GM19240 (cell line): ENCODE data around the gene HMGXB3.

ENCODE experiments used
- DNase-seq: peaks from one replicate; pipeline ENCODE4 v3.0.0; 2011; ENCODE audit warnings: low spot score; ENCODE audit not compliant: insufficient read length

The HMGXB3 gene

DNA sequence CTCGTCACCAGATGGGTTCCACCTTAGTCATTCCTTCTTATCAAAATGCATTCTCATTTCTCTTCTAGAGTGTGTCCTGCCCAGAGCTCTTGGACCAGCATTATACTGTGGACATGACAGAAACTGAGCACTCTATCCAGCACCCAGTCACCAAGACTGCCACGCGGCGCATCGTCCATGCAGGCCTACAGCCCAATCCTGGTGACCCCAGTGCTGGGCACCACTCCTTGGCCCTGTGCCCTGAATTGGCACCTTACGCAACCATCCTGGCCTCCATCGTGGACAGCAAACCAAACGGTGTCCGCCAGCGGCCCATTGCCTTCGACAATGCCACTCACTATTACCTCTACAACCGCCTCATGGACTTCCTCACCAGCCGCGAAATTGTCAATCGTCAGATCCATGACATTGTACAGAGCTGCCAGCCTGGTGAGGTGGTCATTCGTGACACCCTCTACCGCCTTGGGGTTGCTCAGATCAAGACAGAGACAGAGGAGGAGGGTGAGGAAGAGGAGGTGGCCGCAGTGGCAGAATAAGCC is 51.2 kb downstream of the HMGXB3 start:
- DNase-seq: no peak

DNA sequence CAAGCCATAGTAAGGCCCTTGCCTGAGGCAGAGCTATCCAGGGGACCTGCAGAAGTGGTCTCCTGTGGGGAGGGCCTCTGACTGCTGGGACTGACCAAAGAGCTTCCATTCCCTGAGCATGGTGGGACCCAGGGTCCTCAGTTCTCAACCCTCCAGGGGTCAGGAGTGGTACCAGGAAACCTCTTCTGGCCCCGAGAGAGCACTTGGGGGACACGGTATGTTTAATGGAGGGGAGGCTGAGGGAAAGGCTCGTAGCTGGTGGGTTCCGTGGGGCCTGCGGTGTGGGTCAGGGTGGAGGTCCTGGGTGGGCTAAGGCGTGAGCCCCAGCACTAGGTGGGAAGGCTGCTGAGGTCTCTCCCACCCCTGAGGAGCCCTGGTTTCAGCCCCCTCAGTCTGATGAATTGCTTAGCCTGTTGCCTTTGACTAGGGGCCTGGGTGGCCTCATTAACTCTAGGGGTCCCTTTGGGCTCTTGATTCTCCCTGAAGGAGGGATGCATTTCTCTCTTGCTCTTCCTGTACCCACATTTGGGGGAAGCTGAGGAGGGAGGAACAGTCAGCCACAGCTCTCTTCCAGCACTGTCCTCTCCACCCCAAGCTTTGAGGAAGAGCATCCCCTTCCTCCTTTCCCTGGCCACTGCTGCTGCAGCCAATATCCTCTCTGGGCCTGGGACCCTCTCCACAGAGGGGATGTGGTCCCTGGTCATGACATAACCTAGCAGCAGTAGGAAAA is 51.9 kb downstream of the HMGXB3 start:
- DNase-seq: no peak

DNA sequence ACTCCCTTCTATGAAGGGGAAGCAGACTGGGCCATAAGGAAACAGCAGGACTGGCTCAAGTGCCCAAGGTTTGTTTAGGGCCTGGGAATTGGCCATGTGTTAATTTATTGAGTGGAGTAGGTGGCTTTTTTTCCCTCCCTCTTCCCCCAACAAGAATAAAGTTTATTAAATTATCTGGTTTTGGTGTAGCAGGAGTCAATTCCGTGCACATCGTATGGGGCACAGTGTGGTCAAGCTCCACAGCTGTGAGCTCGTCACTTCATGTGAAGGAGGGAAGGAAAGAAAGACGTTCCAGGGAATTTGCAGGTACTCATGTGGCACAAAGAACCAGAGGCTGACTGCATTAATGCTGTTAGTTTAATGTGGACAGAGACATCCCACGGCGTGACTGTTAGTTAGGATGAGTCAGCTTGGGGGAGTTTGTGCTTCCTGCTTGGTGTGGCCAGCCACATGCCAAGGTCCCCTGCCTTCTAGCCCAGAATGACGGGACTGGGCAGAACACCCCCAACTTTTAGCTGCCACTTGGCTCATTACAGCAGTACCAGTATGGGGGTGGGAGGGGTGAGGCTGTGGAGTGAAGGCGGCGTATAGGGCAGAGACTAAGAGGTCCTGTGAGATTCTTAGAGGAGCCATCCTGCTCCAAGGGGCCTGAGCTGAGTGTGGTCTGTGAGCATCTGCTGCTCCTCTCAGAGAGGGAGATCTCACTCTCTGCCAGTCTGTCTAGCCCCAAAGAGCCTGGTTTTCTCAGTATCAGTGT is 52.6 kb downstream of the HMGXB3 start:
- DNase-seq: no peak

DNA sequence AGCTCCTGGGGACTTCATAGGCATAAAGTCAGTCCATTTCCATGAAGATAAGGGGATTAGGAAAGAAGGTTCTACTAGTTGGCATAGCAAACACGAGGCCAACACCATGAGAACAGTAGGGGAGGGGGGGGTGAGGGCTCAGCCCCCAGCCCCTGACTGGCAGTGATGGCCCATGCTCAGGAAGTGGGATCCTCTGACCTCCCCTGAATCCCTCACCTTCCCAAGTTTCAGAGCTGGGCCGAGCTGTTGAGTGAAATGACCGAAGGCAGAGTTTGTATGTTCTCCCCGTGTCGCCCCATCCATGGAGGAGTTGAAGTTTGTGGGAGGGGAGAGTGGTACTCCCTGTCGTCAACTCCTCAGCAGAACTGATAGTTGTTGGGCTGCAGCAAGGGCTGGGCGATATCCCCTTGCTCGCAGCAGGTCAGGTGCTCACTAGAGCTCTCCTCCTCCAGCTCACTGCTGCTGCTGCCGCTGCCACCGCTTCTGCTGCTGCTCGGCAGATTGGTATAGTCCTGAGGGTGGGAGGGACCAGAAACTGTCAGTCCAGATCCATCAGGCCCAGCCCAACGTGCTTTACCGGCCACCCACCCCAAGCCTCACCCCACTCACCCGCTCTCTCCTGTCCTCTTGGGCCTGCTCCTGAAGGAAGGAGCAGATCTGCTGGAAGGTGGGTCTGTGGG is 53.3 kb downstream of the HMGXB3 start:
- no peak for DNase-seq

DNA sequence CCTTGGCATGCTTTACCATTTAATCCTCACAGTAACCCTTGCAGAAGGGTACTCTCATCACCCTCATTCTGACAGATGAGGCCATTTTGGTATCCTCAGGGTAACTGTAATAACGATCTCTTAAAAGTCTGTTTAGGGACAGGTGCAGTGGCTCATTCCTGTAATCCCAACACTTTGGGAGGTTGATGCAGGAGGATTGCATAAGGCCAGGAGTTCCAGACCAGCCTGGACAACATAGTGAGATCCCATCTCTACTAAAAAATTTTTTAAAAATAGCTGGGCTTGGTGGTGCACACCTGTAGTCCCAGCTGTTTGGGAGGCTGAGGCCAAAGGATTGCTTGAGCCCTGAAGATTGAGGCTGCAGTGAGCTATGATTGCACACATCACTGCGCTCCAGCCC is 54.0 kb downstream of the HMGXB3 start:
- DNase-seq: no peak

DNA sequence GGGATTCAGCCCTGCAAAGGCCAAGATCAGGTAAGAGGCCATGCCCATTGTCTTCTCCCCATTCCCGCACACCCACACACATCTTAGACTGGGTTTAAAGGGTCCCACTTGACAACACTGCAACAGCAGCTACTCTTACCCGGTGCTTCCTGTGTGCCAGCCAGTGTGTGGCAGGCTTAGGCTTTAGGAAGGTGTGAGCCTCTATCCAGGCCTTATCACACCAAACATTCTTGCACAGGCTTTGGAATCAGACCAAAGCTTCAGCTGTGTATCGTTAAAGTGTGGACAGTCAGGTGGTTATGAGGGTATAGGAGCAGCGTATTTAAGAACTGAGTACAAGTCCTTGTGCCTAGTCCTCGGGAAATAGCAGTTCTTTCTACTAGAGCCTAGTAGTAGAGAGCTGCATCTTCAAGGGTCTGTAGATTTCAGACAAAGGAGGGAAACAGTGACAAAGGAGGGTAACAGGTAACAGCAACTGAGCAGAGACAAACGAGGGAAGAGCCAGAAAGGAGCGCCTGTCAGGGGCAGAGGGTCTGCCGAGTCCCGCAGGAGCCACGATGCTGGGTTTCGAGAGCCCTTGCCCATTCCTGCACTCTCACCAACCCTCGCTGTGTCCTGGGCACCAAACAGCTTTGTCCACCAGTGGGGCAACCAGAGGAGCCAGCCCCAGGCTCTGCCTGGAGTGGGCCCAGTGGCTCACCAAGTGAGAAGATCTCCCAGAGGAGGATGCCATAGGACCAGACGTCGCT is 55.0 kb downstream of the HMGXB3 start:
- DNase-seq: no peak

DNA sequence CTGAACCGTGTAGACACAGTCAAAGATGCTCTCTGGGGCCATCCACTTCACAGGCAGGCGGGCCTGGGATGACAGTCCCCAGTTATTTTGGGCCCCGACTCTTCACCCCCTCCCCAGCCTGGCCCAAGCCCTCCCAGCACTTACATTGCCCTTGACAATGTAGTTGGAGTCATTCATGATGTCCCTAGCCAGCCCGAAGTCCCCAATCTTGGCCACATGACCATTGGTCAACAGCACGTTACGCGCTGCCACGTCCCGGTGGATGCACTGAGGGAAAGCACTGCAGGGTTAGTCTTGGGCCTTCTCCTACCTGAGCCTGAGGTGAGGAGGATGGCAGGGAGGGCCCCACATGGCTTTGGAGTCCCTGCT is 55.5 kb downstream of the HMGXB3 start:
- DNase-seq: no peak

DNA sequence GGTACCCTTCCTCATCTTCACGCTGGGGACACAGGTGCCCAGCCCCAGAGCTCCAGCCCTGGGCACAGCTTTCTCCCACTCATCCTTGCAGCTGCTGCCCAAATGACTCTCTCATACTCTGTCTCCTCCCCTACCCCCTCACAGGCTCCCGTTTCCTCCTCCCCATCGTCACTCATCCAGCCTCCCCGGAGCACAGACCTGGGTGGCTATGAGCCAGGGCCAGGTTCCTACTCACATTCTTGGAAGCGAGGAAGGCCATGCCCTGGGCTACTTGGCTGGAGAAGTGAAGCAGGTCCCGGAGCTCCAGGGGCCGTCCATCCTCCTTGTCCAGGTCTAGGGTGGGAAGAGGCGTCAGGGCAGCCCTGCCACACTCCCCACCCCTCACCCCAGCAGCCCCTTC is 56.5 kb downstream of the HMGXB3 start:
- no peak for DNase-seq

DNA sequence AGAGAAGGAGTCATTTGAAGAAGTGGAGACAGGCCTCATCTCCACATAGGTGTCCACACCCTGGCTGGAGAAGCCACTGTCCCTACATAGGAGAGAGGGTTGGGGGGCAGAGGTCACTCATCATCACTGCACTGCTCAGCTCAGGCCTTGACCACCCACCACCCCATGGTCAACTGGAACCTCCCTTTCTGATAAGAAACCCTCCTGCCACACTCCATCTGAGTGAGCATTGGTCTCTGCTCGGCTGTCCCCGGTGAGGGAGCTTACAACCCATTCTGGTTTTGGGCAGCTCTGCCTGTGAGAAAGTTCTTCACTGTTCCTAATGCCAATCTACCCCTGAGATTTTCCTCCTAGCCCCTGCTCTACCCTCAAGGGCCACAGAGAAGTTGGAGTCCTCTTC is 57.0 kb downstream of the HMGXB3 start:
- DNase-seq: no peak

DNA sequence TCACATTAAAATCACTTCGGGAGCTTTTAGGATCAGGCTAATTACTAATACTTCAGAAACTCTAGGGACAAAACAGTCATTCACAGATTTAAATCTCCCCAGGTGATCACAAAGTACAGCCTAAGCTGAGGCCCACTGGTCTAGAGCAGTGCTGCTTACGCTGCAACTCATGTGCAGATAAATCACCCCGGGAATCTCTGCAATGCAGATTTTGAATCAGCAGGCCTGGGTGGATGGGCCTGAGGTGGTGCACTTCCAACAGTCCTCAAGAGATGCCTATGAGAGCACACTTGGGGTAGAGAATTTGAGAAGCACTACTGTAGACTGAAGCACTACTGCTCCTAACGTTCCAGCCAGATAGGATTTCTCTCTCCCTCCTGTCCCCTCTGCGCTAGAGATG is 57.5 kb downstream of the HMGXB3 start:
- no peak for DNase-seq

DNA sequence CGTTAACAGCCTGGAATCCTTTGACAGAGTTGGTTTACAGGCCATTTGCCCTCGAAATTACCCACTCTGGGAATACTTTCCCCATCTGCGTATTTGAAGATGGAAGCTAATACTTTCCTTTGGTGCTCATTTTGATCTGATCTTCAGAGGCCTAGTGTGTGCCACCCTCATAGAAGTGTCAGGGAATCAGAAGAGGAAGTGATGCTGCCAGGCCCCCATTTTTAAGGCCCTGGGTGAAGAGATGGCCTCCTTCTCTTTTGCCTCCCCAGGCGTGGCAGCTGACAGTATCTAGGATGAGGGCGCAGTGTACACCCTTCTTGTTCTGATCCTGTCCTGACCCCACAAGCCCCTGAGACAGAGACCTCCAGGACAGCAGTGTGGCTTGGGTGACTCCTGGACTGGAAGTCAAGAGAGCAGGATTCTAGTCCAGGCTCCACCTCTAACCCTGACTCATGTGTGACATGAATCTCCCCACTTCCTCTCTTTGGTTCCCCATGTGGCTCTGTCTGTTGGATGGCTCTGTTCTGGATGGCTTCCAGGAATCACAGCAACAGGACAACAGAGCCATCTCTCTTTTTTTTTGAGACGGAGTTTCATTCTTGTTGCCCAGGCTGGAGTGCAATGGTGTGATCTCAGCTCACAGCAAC is 58.1 kb downstream of the HMGXB3 start:
- DNase-seq: no peak

DNA sequence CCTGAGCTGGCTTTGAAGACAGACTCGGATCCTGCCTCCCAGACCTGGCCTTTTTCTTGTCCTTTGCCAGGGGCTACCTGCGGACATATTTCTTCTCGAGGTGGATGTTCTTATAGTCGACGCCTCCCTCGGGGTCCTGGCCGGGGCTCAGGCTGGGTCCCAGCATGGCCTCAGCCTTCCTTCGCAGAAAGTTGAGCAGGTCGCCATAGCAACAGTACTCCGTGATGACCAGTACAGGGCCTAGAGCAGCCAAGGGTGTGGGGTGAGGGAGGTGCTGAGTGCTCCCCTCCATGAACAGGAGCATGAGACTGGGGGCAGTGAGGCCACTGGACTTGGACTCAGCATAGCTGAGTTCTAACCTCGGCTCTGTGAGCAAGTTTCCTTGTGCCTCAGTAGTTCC is 59.1 kb downstream of the HMGXB3 start:
- DNase-seq: no peak

DNA sequence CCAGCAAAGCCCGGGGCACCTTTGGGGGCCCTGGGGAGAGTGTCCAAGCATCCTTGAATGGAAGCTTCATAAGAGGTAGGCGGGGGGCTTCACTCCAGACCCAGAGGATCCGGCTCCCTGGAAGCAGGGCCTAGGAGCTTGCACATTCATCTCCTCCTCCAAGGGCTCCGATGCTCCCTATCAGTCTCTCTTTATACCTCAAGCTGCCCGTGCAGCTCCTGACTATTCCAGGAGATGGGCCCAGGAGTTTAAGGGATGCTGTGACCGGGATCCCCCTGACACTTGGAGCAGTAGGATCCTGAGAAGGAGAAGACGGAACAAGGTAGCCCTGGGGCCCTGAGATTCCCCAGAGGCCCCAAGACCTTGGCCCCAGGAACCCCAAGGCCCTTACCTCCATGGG is 59.9 kb downstream of the HMGXB3 start:
- no peak for DNase-seq

DNA sequence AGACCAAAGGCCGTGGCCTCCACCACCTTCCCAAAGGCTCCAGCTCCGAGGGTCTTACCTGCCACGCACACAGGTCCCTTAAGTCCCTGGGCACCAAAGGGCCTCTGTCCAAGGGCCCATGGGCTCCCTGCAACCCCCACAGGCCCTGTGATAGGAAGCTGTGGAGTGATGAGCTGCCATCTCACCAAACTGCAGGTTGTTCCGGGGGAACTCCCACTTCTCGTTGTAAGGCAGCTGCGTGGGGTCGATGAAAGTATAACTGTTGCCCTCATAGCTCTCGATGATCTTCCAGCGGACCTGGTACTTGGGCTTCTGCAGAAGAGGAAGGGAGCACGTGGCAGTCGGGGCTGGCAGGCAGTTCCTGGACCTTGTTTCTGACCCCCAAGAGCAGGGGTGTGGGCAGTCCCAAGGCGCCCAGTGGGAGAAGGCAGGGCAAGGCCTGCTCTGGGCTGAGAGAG is 61.0 kb downstream of the HMGXB3 start:
- DNase-seq: no peak

DNA sequence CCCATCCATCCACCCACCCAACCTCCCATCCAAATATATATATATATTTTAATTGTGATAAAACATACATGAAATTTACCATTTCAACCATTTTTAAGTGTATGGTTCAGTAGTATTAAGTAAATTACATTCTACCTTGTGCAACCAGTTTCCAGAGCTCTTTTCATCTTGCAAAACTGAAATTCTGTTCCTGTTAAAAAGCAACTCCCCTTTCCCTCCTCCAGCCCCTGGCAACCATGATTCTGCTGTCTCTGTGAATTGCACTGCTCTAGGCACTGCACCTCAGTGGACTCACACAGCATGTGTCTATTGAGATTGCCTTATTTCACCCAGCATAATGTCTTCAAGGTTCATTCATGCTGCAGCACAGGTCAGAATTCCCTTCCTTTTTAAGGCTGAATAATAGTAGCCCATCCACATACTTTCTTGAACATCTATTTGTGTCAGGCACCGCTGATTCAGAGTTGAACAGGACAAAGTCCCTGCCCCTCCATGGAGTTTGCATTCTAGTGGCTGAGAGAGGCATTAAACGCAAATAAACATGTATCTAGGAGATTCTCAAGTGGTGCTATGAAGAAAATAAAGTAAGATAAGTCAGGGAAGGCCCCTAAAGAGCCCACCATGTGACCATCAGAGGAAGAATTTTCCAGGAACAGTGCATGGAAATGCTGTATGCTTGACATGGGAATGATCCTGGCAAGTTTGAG is 61.8 kb downstream of the HMGXB3 start:
- DNase-seq: no peak

DNA sequence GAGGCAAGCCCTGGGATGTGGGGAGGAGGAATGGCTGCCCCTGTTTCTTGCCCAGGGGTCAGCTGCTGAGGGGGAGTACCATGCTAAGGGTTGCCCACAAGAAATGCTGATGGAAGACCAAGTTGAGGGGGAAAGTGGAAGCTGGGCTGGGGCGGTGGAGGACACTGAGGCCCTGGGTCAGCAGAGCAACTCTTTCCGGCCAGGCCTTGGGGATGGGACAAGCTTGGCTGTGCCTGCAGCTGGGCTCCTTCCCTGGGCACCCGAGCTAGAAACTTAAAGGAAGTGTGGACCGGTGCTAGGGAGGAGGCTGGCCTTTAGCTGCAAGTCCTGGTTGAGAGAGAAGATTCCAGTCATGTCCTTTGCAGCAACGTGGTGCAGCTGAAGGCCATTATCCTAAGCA is 63.1 kb downstream of the HMGXB3 start:
- DNase-seq: no peak

DNA sequence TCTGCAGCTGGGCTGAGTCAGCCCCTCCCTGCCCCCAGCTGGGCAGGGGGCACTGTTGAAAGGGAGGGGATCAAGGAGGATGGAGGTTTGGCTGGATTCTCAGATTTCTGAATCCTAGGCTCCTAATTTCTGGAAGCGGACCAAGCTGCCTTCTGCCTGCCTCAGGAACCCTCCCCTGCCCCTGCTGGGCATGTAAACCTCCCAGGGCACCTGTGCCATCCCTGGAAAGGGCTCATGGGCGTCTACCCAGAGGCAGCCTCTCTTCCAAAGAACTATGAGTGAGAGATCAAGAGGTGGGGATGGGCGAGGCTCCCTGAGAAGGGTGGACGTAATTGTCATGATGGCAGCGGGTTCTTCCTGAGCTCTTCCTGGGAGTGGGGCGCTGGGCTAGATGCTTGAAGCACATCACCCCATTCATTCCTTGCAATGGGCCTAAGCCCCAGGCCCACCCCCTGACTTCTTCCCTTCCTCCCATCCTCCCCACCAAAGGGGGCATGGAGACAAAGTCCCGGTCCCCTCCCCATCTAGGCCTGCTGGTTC is 64.2 kb downstream of the HMGXB3 start:
- DNase-seq: no peak

DNA sequence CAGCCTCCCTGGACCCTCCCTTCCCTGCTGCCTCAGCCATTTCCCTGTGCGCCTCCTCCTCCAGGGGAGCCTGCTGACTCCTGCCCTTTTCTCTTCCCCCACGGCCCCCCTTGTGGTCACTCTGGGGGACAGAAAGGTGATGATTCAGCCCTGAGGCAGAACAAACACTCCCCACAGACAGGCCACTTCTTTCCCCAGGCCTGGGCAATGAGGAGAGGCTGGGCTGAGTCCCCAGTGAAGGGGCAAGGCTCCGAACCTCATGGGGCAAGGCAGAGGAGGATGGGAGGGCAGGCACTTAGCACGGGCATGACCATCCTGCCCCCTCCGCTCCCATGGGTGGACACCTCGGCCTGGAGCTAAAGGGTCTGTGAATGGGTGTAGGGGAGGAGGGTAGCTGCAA is 64.8 kb downstream of the HMGXB3 start:
- no peak for DNase-seq

DNA sequence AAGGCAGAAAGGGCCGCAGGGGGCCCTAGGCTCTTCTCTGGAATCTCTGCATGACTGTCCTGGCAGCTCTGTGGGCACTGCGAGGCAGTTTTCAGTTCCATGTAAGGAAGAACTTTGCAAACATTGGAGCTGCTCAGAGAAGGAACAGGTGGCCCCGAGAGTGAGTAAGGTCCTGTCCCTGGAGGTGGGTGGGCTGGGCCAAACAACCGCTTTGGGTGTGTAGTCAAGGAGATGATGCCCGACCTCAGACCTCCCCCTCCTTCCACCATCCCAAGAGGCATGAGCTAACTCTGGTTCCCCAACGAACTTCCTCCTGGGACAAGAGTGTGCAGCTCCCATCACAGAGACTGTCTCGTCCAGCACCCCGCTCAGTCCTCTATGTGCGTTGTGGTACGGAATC is 65.3 kb downstream of the HMGXB3 start:
- DNase-seq: no peak

DNA sequence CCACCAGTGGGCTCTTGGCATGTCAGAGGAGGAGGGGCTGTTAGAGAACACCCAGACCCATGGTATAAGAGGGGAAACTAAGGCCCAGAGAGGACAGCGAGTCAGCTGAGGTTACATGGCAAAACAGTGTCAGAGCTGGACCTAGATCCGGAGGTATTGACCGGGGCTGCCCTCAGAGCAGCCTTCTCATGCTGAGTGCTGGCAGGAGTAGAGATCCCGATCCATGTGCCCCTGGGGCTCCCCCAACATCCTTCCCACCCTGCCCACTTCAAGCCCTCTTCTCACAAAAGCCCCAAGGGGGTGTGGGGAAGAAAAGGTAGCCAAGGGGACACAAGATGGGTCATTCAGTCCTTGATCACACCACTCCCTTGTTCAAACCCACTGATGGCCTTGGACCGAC is 65.9 kb downstream of the HMGXB3 start:
- no peak for DNase-seq
